GM12872 (cell line): ENCODE data around the gene ACP7.

ENCODE experiments used
- TF ChIP-seq, protein P1 (sequence below): IDR thresholded peaks from 3 replicates; pipeline ENCODE4 v1.5.1; 2011; ENCODE audit warnings: low read depth, mild to moderate bottlenecking, low read length, moderate library complexity; ENCODE audit not compliant: insufficient read depth

Gene ACP7

DNA sequence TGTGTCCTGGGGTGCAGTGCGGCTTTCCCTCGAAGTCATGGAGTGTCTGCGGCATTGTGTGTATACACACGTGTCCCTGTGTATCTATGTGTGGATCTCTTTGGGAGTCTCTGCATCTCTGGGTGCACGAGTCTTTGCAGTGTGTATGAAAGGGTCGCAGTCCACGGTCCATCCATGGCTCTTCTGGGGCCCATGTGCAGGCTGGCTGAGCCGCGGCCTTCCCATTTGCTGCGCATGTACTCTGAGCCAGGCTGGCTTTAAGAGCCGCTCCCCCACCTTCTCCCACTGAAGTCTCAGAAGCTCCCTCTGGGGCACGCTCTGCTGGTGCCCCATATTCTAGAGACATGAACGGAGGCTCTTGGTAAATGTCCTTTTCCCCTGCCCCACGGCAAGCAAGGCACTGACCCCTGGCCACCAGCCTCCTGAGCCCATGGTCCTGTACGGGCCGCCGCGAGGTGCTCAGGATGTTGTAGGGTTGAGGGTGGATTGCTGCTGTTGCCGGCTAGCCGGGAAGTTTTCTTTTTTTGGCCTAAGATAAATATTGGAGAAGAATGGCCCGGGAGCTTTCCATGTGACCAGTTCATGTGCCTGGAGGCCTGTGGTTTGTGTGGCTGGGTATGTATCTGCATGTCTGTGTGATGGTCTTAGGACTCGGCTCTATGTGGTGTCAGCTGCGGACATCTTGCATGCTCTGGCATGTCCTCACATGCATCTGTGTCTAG is 73.3 kb downstream of the ACP7 start:
- TF ChIP-seq, protein P1, sequence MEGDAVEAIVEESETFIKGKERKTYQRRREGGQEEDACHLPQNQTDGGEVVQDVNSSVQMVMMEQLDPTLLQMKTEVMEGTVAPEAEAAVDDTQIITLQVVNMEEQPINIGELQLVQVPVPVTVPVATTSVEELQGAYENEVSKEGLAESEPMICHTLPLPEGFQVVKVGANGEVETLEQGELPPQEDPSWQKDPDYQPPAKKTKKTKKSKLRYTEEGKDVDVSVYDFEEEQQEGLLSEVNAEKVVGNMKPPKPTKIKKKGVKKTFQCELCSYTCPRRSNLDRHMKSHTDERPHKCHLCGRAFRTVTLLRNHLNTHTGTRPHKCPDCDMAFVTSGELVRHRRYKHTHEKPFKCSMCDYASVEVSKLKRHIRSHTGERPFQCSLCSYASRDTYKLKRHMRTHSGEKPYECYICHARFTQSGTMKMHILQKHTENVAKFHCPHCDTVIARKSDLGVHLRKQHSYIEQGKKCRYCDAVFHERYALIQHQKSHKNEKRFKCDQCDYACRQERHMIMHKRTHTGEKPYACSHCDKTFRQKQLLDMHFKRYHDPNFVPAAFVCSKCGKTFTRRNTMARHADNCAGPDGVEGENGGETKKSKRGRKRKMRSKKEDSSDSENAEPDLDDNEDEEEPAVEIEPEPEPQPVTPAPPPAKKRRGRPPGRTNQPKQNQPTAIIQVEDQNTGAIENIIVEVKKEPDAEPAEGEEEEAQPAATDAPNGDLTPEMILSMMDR = no peak

DNA sequence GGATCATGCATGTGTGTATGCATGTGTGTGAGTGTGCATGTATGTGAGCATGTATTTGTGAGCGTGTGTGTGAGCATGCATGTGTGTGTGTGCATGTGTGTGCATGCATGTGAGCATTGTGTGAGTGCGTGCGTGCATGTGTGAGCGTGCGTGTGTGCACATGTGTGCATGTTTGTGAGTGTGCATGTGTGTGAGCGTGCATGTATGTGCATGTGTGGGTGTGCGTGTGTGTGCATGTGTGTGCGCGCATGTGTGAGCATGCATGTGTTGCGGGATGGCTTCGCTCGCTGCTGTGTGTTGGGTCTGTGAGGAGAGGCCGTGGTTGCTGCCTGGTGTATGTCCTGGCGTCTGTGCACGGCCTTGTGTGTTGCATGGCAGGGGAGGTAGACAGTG is 73.8 kb downstream of the ACP7 start:
- TF ChIP-seq, protein P1 = no peak

DNA sequence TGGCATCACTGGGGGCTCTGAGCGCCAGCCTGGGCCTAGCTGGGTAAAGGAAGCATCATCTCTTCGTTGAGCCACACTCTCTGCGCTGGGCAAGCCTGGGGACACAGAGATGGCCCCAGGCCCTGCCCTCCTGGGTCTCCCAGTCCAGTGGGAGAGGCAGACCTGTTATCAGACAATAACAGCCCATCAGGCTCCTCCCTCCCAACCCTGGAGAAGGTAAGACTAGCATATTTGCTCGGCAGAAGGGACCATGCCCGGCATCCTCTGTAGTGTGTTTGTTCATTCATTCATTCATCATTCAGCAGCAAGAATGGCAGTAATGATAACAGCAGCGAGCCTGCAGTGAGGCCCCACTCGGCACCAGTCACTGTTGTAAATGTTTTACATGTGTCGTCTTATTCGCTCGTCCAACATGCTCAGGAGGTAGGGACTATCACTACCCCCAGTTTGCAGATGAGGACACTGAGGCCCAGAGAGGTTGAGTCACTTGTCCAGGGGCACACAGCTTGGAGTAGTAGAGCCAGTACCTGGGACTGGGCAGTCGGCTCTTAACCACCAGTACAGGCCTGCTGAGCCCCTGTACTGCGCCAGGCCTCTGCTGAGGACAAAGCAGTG is 74.6 kb downstream of the ACP7 start:
- TF ChIP-seq, protein P1 = no peak

DNA sequence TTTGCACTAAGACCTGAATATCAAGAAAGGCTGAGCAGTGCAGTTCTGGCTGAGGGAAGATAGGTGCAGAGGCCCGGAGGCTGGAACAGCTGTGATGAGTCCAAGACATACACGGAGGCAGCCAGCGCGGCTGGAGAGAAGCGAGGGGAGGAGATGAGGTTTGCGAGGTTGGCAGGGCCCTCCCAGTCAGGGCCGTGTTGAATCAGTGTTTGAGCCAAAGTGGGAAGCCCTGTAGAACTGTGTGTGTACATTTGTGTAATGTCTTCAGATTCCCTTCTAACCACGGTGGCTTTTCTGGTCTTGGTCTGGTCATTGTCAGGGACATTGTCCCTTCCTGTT is 76.3 kb downstream of the ACP7 start:
- TF ChIP-seq, protein P1 = no peak
